Liver (tissue), 9 donors: ENCODE results near the gene APOBEC3B. TPM values are rescaled to one million over a fixed set of nuclear protein-coding genes. Genes with fewer than 3 reads are reported as not detected.

Experiments used
- DNase-seq: peaks from one replicate; pipeline ENCODE4 v3.0.0-alpha.2; 2017; ENCODE audit warnings: low spot score
- H3K27ac ChIP-seq, 2 donors: one replicate each; pipeline ENCODE4 v1.7.0; 2013; ENCODE audit warnings: inconsistent platforms in 2 of 2, low read length in 2 of 2, control low read depth in 1 of 2, low read depth in 1 of 2, mild to moderate bottlenecking in 1 of 2
- H3K27me3 ChIP-seq, 4 donors: one replicate each; pipeline versions ENCODE4 v1.6.1 to v1.7.0; 2013; ENCODE audit warnings: low read length in 3 of 4, inconsistent platforms in 1 of 4, mild to moderate bottlenecking in 1 of 4, moderate library complexity in 1 of 4; ENCODE audit not compliant: control insufficient read depth in 4 of 4, insufficient read depth in 4 of 4
- H3K36me3 ChIP-seq, 4 donors: one replicate each; pipeline versions ENCODE4 v1.6.1 to v1.7.0; 2013; ENCODE audit warnings: low read length in 3 of 4, mild to moderate bottlenecking in 3 of 4, low read depth in 1 of 4, moderate library complexity in 1 of 4; ENCODE audit not compliant: control insufficient read depth in 4 of 4, insufficient read depth in 3 of 4
- H3K4me1 ChIP-seq, 4 donors: one replicate each; pipeline versions ENCODE4 v1.6.1 to v1.7.0; 2013; ENCODE audit warnings: low read length in 3 of 4, mild to moderate bottlenecking in 3 of 4, moderate library complexity in 1 of 4; ENCODE audit not compliant: control insufficient read depth in 4 of 4, insufficient read depth in 4 of 4
- H3K4me3 ChIP-seq, 3 donors: one replicate each; pipeline versions ENCODE4 v1.6.1 to v1.7.0; 2013; ENCODE audit warnings: low read length in 3 of 3, control low read depth in 1 of 3, low read depth in 1 of 3, mild to moderate bottlenecking in 1 of 3
- H3K9ac ChIP-seq, 2 donors: one replicate each; pipeline ENCODE4 v1.7.0; 2013; ENCODE audit warnings: low read length in 2 of 2, mild to moderate bottlenecking in 2 of 2, moderate library complexity in 2 of 2, control low read depth in 1 of 2, low read depth in 1 of 2
- H3K9me3 ChIP-seq, 4 donors: one replicate each; pipeline versions ENCODE4 v1.6.1 to v1.7.0; 2013; ENCODE audit warnings: low read length in 3 of 4; ENCODE audit not compliant: control insufficient read depth in 4 of 4
- ATF3 ChIP-seq: IDR thresholded peaks from 2 replicates; pipeline ENCODE4 v1.6.1; 2016; ENCODE audit warnings: antibody characterized with exemption
- CTCF ChIP-seq: fragments of 150-350 bp; IDR thresholded peaks from 2 replicates; pipeline ENCODE4 v1.5.1; 2017; ENCODE audit warnings: improper control_type of control experiment, low read depth, low read length; ENCODE audit not compliant: missing input control
- EGR1 ChIP-seq, 2 donors: IDR thresholded peaks; 2 replicates each; pipeline ENCODE4 v1.6.1; 2016 to 2018; ENCODE audit warnings: antibody characterized with exemption in 2 of 2, low read depth in 2 of 2
- FOXA2 ChIP-seq: IDR thresholded peaks from 2 replicates; pipeline ENCODE4 v1.6.1; 2016; ENCODE audit warnings: antibody characterized with exemption
- GABPA ChIP-seq, 2 donors: IDR thresholded peaks in 1 of 2; conservative IDR thresholded peaks in 1 of 2; 2 replicates each; pipeline ENCODE4 v1.6.1; 2016; ENCODE audit warnings: antibody characterized with exemption in 2 of 2, mild to moderate bottlenecking in 1 of 2, moderate library complexity in 1 of 2
- HNF4A ChIP-seq, 2 donors: conservative IDR thresholded peaks; 2 replicates each; pipeline ENCODE4 v1.6.1; 2016; ENCODE audit warnings: antibody characterized with exemption in 2 of 2, mild to moderate bottlenecking in 2 of 2
- HNF4G ChIP-seq: IDR thresholded peaks from 2 replicates; pipeline ENCODE4 v1.6.1; 2016; ENCODE audit warnings: antibody characterized with exemption
- JUND ChIP-seq, 2 donors: IDR thresholded peaks; 2 replicates each; pipeline ENCODE4 v1.6.1; 2016; ENCODE audit warnings: antibody characterized with exemption in 2 of 2
- MAX ChIP-seq: IDR thresholded peaks from 2 replicates; pipeline ENCODE4 v1.6.1; 2016; ENCODE audit warnings: antibody characterized with exemption
- NR2F2 ChIP-seq: IDR thresholded peaks from 2 replicates; pipeline ENCODE4 v1.6.1; 2016; ENCODE audit warnings: antibody characterized with exemption
- RAD21 ChIP-seq, 2 donors: IDR thresholded peaks; 2 replicates each; pipeline ENCODE4 v1.6.1; 2016; ENCODE audit warnings: antibody characterized with exemption in 2 of 2, mild to moderate bottlenecking in 2 of 2
- REST ChIP-seq: IDR thresholded peaks from 2 replicates; pipeline ENCODE4 v1.6.1; 2016; ENCODE audit warnings: antibody characterized with exemption, mild to moderate bottlenecking
- RXRA ChIP-seq, 2 donors: IDR thresholded peaks; 2 replicates each; pipeline ENCODE4 v1.6.1; 2017 to 2018; ENCODE audit warnings: antibody characterized with exemption in 2 of 2, mild to moderate bottlenecking in 1 of 2
- SP1 ChIP-seq: IDR thresholded peaks from 2 replicates; pipeline ENCODE4 v1.6.1; 2018; ENCODE audit warnings: antibody characterized with exemption, mild to moderate bottlenecking
- TAF1 ChIP-seq: conservative IDR thresholded peaks from 2 replicates; pipeline ENCODE4 v1.6.1; 2016; ENCODE audit warnings: antibody characterized with exemption, mild to moderate bottlenecking
- YY1 ChIP-seq: IDR thresholded peaks from 2 replicates; pipeline ENCODE4 v1.6.1; 2016; ENCODE audit warnings: antibody characterized with exemption, mild to moderate bottlenecking
- ZBTB33 ChIP-seq: IDR thresholded peaks from 2 replicates; pipeline ENCODE4 v1.6.1; 2016; ENCODE audit warnings: antibody characterized with exemption
- WGBS: extraction: QIAGEN DNeasy Blood & Tissue Kit; methylation state at CpG from one replicate; pipeline ENCODE4 v1.1.7; 2013; 5-methylcytosine and 5-hydroxymethylcytosine counted together
- polyA plus RNA-seq, 2 donors: library from polyadenylated mRNA; stranded (reverse) in 1 of 2; unstranded in 1 of 2; fragments of 200-250 nt in 1 of 2; fragments of >200 nt in 1 of 2; fragmentation: Nextera tagmentation in 1 of 2; extraction: Ambion mirVana in 1 of 2; gene quantifications; one replicate each; pipeline versions ENCODE4 v1.2.1 to v1.2.3, GENCODE V29; 2013 to 2015
- total RNA-seq, 2 donors: library from RNA; depleted of rRNA; stranded (reverse); fragments of >200 nt; gene quantifications; one replicate each; pipeline ENCODE4 v1.2.3, GENCODE V29; 2014
- donor health status: healthy.
- donor health status: healthy.
- donor health status: healthy.
- donor health status: healthy.
- donor health status: healthy.

The APOBEC3B gene
- total and polyA plus RNA-seq, 4 donors = 0.08 to 6.0 (median 0.88) TPM

GRCh38 chr22:38964989-38965388, 17.2 kb upstream of the APOBEC3B start:
- Histone ChIP-seq H3K27me3 (no peaks in the 10 kb centered on the region), H3K9me3 (no peaks in the 10 kb centered on the region), H3K4me3 (no peak overlapping the region), H3K4me1 (no peaks in the 10 kb centered on the region), H3K27ac (no peak overlapping the region), H3K36me3 (no peaks in the 10 kb centered on the region), H3K9ac (no peak overlapping the region)
- DNase-seq = no peak
- WGBS = 81% methylated on average over 4 of the region's 4 CpGs
- no peak for TF ChIP-seq GABPA (IDR thresholded peaks at IDR 0.05 in 1 of 2, conservative IDR thresholded peaks at IDR 0.05 in 1 of 2)
- no peak for TF ChIP-seq JUND (IDR thresholded peaks at IDR 0.05)
- TF ChIP-seq YY1 = no peak
- no peak for TF ChIP-seq NR2F2
- no peak for TF ChIP-seq TAF1
- no peak for TF ChIP-seq RAD21 (IDR thresholded peaks at IDR 0.05)
- TF ChIP-seq EGR1 (IDR thresholded peaks at IDR 0.05; ENCODE audit: low read depth in 2 of 2) = no peak
- no peak for TF ChIP-seq HNF4G
- TF ChIP-seq CTCF = no peak
- TF ChIP-seq RXRA (IDR thresholded peaks at IDR 0.05) = no peak
- TF ChIP-seq ATF3 = no peak
- no peak for TF ChIP-seq REST
- TF ChIP-seq FOXA2 = no peak
- no peak for TF ChIP-seq HNF4A (conservative IDR thresholded peaks at IDR 0.05)
- TF ChIP-seq ZBTB33 = no peak

GRCh38 chr22:38965614-38966379, 16.4 kb upstream of the APOBEC3B start:
- Histone ChIP-seq H3K36me3 (no peaks in the 10 kb centered on the region), H3K27ac (no peak overlapping the region), H3K9me3 (no peaks in the 10 kb centered on the region), H3K27me3 (no peaks in the 10 kb centered on the region), H3K9ac (no peak overlapping the region), H3K4me1 (no peaks in the 10 kb centered on the region), H3K4me3 (no peak overlapping the region)
- 80% methylated on average over 14 of the region's 14 CpGs for WGBS
- no peak for DNase-seq
- TF ChIP-seq RXRA (IDR thresholded peaks at IDR 0.05) = no peak
- no peak for TF ChIP-seq REST
- TF ChIP-seq FOXA2 = no peak
- no peak for TF ChIP-seq SP1
- no peak for TF ChIP-seq MAX
- TF ChIP-seq TAF1 = no peak
- TF ChIP-seq ATF3 = no peak
- TF ChIP-seq GABPA (IDR thresholded peaks at IDR 0.05 in 1 of 2, conservative IDR thresholded peaks at IDR 0.05 in 1 of 2) = no peak
- TF ChIP-seq ZBTB33 = no peak
